Peyer's patch (tissue), 4 donors: ENCODE data around the gene SBK3.

Experiments
- CTCF ChIP-seq, 6 experiments: fragments of 450-650 bp in 4 of 6; fragments of 200-600 bp in 2 of 6; sonication (generic) in 1 of 6; IDR thresholded peaks; one replicate each; pipeline ENCODE4 v1.5.1; 2017 to 2019; ENCODE audit warnings: antibody characterized with exemption in 6 of 6, mild to moderate bottlenecking in 3 of 6, moderate library complexity in 1 of 6
- POLR2A ChIP-seq, 2 donors: fragments of 450-650 bp; IDR thresholded peaks; one replicate each; pipeline ENCODE4 v1.5.1; 2017; ENCODE audit warnings: antibody characterized with exemption in 2 of 2, mild to moderate bottlenecking in 2 of 2, moderate library complexity in 2 of 2

- TF ChIP-seq CTCF (IDR thresholded peaks at IDR 0.05) (no peak), POLR2A (IDR thresholded peaks at IDR 0.05) (no peak)
These were observed 17.9 kb downstream of the SBK3 start for GRCh38 chr19:55527197-55528029.
